ENCODE results near the gene EXOSC1. TPM values are rescaled to one million over a fixed set of nuclear protein-coding genes. Genes with fewer than 3 reads are reported as not detected.

EXOSC1 gene
- total and polyA plus RNA-seq, 4 donors: 28.7 to 60.3 (median 30.8) TPM

DNA sequence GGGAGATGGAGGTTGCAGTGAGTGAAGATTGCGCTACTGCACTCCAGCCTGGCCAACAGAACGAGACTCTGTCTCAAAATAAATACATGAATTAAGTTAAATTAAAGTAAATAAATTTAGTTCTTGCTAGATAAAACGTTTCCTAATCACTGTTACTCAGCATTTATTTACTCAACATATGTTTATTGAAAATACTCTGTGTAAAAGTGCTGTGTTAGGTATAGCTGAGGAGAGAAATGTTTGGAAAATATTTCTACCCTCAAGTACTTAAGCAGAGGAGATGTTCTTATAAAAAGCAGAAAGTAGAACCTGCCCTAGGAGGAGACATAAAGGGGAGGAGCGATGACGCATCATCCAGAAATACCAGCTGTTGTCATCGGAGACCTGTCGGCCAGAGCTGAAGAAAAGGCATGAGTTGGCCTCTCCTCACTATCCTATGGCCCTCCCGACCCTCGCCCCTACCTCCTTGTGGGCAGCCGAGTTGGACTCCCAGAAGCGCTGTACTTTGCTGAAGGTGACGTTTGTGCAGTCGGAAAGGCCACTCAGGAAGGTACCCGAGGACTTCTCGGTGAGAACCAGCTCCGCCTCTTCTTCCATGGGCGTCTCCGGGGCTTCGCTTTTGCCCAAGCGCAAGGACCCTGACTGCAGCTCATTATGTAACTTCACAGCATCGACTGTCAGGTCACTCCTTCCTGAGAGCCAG is 45.8 kb downstream of the EXOSC1 start:
- WGBS, 2 donors: 27 to 34% methylated on average over 21 of the region's 21 CpGs
- Histone ChIP-seq H3K36me3 (ENCODE audit: control insufficient read depth in 4 of 4, insufficient read depth in 4 of 4, low read length in 4 of 4) (peaks cover 4 to 11% (median 7%) of the 10 kb centered on the region in 4 donors), H3K9ac (ENCODE audit: insufficient read depth in 1 of 2, low read length in 2 of 2) (peak overlapping the region; percentile 79 to 89), H3K4me1 (ENCODE audit: control insufficient read depth in 5 of 5, insufficient read depth in 5 of 5, low read length in 5 of 5) (peaks cover 0 to 9% (median 7%) of the 10 kb centered on the region in 5 donors), H3K9me3 (ENCODE audit: control insufficient read depth in 4 of 4, insufficient read depth in 3 of 4, low read length in 3 of 4) (no peaks in the 10 kb centered on the region), H3K27ac (ENCODE audit: low read depth in 1 of 2, low read length in 1 of 2) (peak overlapping the region; percentile 89 to 90), H3K27me3 (ENCODE audit: control insufficient read depth in 3 of 3, insufficient read depth in 3 of 3, low read length in 2 of 3) (no peaks in the 10 kb centered on the region), H3K4me3 (peak overlapping the region; percentile 66)
- ATAC-seq (ENCODE audit: insufficient read depth, low FRiP score) (peak; percentile 48), DNase-seq (peak; percentile 16 to 55 (median 50))
- TF ChIP-seq, protein P1, sequence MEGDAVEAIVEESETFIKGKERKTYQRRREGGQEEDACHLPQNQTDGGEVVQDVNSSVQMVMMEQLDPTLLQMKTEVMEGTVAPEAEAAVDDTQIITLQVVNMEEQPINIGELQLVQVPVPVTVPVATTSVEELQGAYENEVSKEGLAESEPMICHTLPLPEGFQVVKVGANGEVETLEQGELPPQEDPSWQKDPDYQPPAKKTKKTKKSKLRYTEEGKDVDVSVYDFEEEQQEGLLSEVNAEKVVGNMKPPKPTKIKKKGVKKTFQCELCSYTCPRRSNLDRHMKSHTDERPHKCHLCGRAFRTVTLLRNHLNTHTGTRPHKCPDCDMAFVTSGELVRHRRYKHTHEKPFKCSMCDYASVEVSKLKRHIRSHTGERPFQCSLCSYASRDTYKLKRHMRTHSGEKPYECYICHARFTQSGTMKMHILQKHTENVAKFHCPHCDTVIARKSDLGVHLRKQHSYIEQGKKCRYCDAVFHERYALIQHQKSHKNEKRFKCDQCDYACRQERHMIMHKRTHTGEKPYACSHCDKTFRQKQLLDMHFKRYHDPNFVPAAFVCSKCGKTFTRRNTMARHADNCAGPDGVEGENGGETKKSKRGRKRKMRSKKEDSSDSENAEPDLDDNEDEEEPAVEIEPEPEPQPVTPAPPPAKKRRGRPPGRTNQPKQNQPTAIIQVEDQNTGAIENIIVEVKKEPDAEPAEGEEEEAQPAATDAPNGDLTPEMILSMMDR (IDR thresholded peaks at IDR 0.05; ENCODE audit: control extremely low read depth, extremely low read depth): no peak

DNA sequence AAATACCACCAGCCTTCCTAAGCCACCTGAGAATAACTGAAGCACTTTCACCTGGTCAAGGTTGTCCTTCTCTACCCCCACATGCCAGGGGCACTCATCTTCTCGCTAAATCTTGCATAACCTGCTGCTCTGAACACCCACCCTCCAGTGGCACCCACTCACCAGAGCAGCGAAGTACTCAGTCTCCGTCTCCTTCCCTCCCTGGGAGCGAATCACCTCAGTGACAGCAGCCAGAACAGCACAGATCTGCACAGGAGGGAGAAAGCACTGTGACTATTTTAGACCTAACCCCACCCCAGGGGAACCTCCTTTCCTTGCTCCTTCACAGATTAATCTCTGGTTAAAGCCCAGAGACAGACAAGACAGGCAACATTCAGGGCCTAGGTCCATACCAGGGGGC is 49.8 kb downstream of the EXOSC1 start:
- WGBS, 2 donors: 66 to 90% methylated on average over 4 of the region's 4 CpGs
- TF ChIP-seq, protein P1 (IDR thresholded peaks at IDR 0.05; ENCODE audit: control extremely low read depth, extremely low read depth): no peak
- H3K36me3 ChIP-seq (ENCODE audit: control insufficient read depth in 4 of 4, insufficient read depth in 4 of 4, low read length in 4 of 4): peaks cover 4 to 28% (median 19%) of the 10 kb centered on the region in 4 donors
- H3K9ac ChIP-seq (ENCODE audit: insufficient read depth in 1 of 2, low read length in 2 of 2): no peak overlapping the region
- H3K9me3 ChIP-seq (ENCODE audit: control insufficient read depth in 4 of 4, insufficient read depth in 3 of 4, low read length in 3 of 4): no peaks in the 10 kb centered on the region
- H3K4me3 ChIP-seq: no peak overlapping the region
- no peak overlapping the region for H3K27ac ChIP-seq (ENCODE audit: low read depth in 1 of 2, low read length in 1 of 2)
- no peak for DNase-seq
- H3K27me3 ChIP-seq (ENCODE audit: control insufficient read depth in 3 of 3, insufficient read depth in 3 of 3, low read length in 2 of 3): no peaks in the 10 kb centered on the region
- ATAC-seq (ENCODE audit: insufficient read depth, low FRiP score): no peak
- peaks cover 0 to 9% (median 7%) of the 10 kb centered on the region in 5 donors for H3K4me1 ChIP-seq (ENCODE audit: control insufficient read depth in 5 of 5, insufficient read depth in 5 of 5, low read length in 5 of 5)

DNA sequence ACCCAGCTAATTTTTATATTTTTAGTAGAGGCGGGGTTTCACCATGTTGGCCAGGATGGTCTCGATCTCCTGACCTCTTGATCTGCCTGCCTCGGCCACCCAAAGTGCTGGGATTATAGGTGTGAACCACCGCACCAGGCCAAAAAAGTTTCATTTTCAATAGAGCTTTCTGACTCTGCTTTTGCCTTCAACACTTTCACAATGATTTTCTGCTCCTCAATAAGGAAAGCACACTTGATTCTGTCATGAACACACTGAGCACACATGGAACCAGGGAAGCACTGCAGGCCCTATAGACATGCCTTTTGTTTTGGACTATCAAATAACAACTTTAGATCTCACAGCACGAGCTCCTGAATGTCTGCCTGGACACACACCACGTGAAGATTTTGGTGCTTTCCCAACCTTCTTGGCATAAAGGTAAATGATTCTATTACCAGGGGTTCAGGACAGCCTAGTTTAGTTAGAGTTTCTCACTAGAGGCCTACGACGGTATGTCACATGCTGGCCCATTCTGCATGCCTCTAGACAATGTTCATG is 52.7 kb downstream of the EXOSC1 start:
- Histone ChIP-seq H3K27me3 (ENCODE audit: control insufficient read depth in 3 of 3, insufficient read depth in 3 of 3, low read length in 2 of 3) (no peaks in the 10 kb centered on the region), H3K36me3 (ENCODE audit: control insufficient read depth in 4 of 4, insufficient read depth in 4 of 4, low read length in 4 of 4) (peaks cover 19 to 52% (median 34%) of the 10 kb centered on the region in 4 donors), H3K4me3 (no peak overlapping the region), H3K27ac (ENCODE audit: low read depth in 1 of 2, low read length in 1 of 2) (no peak overlapping the region), H3K9me3 (ENCODE audit: control insufficient read depth in 4 of 4, insufficient read depth in 3 of 4, low read length in 3 of 4) (no peaks in the 10 kb centered on the region), H3K4me1 (ENCODE audit: control insufficient read depth in 5 of 5, insufficient read depth in 5 of 5, low read length in 5 of 5) (no peaks in the 10 kb centered on the region), H3K9ac (ENCODE audit: insufficient read depth in 1 of 2, low read length in 2 of 2) (no peak overlapping the region)
- TF ChIP-seq, protein P1 (IDR thresholded peaks at IDR 0.05; ENCODE audit: control extremely low read depth, extremely low read depth): no peak
- no peak for DNase-seq
- WGBS, 2 donors: 92 to 97% methylated on average over 8 of the region's 8 CpGs
- ATAC-seq (ENCODE audit: insufficient read depth, low FRiP score): no peak
